SIG-M5 treated with dmso at 0.1 percent for 504 hours (cell line): ENCODE results near the gene CDKAL1.
"Not testable (repeated sequence)": the region's sequence is repeated elsewhere in the genome, so short reads cannot be mapped to it uniquely, and the experiment has no call there.

Experiments used
- DNase-seq: peaks from one replicate; lab custom pipeline; 2025; ENCODE audit not compliant: unreplicated experiment; lab: John Stamatoyannopoulos, UW

The CDKAL1 gene

GRCh38 chr6:20909621-20910020 is 375.4 kb downstream of the CDKAL1 start:
- no peak for DNase-seq

DNA sequence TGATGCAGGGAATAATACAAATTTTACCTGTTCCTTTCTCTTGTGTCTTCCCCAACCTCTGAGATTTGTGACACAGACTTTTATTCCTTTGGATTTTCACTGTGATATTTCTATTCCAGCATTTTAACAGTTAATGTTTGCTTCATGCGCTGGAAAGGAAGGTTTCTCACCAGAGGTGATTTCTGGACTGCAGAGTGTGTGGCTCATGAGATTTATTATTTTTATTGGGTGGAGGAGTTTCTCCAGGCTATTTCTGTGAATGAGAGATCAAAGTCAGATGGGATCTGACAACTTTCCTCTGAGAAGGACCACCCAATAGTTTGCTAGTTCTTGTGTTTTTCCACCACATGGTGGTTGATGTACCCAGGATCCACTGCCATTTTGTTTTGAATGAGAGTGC is 377.5 kb downstream of the CDKAL1 start:
- DNase-seq: no peak

GRCh38 chr6:20915156-20915555 is 380.9 kb downstream of the CDKAL1 start:
- no peak for DNase-seq

GRCh38 chr6:20915626-20916025 is 381.4 kb downstream of the CDKAL1 start:
- DNase-seq: no peak

- no peak for DNase-seq
Measured at GRCh38 chr6:20916086-20916485, 381.8 kb downstream of the CDKAL1 start.

- DNase-seq: no peak
Measured at GRCh38 chr6:20918868-20919267, 384.6 kb downstream of the CDKAL1 start.

DNA sequence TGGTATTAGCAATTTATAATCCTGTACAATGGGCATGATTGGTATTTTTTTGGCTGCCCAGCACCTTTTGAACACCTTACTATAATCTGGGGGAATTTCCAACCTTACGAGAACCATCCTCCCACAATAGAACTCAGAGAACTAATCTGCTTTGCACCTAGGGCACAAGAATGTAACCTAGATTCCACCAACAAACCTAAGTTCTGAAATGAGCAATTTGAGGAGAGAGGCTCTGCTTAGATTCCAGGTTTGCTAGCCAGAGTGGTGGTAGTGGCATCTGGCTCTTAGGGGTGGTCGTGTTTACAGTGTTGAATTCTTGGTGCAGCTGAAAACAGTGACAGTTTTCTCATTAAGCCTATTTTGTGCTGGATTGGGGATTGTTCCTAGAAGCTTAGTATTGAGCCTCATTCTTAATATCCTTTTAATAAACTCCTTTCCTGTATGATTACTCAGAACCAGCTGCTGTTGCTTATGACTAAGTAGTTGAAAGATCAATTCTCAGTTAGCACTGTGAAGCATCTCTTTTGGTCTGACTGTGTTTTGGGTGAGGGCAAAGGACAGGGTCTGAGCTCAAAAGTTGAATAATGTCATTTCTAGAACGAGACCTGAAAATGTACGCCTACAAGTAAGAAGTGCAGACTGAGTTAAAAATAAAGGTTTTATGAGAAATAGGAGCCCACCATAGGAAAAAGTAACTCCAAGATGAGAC is 385.6 kb downstream of the CDKAL1 start:
- no peak for DNase-seq

- no peak for DNase-seq
Measured at GRCh38 chr6:20921578-20921977, 387.3 kb downstream of the CDKAL1 start.

- DNase-seq: no peak
Measured at GRCh38 chr6:20922743-20923142, 388.5 kb downstream of the CDKAL1 start.

DNA sequence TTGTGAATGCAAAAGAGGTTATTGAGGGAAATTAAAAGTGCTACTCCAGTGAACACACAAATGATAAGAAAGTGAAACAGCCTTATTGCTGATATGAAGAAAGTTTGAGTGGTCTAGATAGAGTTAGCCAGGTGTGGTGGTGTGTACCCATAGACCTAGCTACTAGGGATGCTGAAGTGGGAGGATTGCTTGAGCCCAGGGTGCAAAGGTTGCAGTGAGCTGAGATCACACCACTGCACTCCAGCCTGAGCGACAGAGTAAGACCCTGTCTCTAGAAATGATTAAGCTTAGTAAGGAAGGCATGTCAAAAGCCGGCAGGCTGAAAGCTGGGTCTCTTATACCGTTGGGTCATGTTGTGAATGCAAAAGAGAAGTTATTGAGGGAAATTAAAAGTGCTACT is 389.8 kb downstream of the CDKAL1 start:
- not testable (repeated sequence) for DNase-seq

DNA sequence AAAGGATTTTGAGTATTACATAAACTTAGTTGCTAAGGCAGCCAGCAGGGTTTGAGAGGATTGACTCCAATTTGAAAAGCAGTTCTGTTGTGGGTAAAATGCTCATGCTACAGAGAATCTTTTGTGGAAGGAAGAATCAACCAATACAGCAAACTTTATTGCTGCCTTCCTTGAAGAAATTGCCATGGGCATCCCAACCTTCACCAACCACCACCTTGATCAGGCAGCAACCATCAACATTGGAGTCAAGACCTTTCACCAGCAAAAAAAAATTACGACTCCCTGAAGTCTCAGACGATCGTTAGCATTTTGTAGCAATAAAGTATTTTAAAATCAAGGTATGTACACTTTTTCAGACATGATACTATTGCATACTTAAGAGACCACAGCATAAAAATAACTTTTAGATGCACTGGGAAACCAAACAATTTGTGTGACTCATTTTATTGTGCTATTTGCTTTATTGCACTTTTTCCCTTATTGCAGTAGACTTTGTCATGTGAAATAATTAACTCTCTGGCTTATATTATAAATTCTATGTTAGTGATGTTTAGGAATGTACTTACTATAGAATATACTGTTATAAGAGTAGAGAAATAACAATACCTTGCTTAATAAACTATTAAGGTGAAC is 390.8 kb downstream of the CDKAL1 start:
- DNase-seq: no peak

DNA sequence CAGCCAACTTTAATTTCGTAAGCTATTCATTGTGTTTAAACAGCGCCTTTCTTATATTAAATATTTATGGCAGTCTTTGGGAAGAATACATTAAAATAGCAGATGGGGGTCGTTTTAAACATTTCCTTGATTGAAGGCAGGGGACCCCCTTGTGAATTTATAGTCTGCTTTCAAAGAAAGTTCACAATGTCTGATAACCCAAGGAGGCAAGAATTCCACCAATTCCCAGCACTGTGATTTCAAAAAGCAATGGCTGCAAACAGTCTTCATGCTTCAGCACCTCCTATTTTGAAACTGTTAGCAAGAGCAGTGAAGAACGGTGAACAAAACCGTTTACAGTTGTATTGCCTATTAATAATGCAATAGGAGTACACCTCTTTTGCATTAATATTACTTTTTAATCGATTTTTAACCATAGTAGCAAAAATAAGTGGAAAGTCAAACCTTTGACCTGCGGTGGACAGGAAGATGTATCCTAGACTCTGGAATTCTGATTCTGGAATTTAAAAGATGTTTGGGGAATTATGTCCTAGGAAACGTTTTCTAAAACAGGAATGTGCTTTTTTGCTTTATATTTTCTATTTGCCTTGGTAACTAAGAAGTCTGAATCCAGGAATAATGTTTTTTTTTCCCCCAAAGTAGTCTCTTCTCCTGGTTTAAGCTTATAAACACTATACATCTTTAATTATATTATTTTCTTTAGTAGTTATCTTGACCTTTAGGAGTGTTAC is 393.0 kb downstream of the CDKAL1 start:
- no peak for DNase-seq

GRCh38 chr6:20929283-20929682 is 395.0 kb downstream of the CDKAL1 start:
- no peak for DNase-seq

DNA sequence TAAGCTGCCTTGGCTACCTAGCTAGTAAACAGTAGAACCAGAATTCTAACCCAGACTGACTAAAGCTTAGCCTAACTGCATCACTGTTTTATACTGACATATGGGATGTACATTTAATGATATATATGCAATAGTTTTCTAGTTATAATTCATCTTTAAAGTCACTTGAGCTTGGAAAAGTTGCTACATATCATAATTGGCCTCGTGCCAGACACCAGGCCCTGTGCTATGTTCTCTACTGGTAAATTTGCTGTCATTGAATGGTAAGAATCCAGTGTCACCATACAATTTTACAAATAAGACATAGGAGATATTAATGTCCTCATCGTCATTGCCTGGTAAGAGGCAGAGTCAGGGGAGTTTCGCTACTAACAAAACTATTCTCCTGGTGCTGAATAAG is 396.8 kb downstream of the CDKAL1 start:
- DNase-seq: no peak

- DNase-seq: no peak
Measured at GRCh38 chr6:20931772-20932171, 397.5 kb downstream of the CDKAL1 start.

- DNase-seq: no peak
Measured at GRCh38 chr6:20932284-20932683, 398.0 kb downstream of the CDKAL1 start.

- no peak for DNase-seq
Measured at GRCh38 chr6:20933057-20933788, 399.0 kb downstream of the CDKAL1 start.

DNA sequence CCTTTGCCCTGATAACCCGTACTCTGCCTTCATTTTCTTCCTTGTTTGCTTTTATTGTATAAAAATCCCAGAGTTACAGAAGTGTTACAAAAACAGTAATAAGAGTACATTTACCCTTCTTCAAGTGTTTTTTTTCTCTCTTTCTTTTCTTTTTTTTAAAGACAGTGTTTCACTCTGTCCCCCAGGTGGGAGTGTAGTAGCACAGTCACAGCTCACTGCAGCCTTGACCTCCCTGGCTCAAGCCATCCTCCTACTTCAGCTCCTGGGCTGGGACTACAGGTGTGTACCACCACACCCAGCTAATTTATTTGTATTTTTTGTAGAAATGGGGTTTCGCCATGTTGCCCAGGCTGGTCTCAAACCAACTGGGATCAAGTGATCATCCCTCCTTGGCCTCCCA is 402.7 kb downstream of the CDKAL1 start:
- no peak for DNase-seq

GRCh38 chr6:20939161-20939775 is 405.0 kb downstream of the CDKAL1 start:
- no peak for DNase-seq

- no peak for DNase-seq
Measured at GRCh38 chr6:20943040-20943627, 408.9 kb downstream of the CDKAL1 start.

GRCh38 chr6:20943922-20944321 is 409.7 kb downstream of the CDKAL1 start:
- DNase-seq: no peak
